D721Med (cell line): ENCODE data around the gene COL11A2.

ENCODE experiments used
- DNase-seq: peaks from one replicate; pipeline ENCODE4 v3.0.0; 2011; ENCODE audit warnings: low spot score; ENCODE audit not compliant: insufficient read length
- FAIRE-seq: peaks from 2 replicates; lab custom pipeline; 2011; peaks lifted over from hg19 to GRCh38; lab: Jason Lieb, UNC
- TF ChIP-seq, protein P1 (sequence below): IDR thresholded peaks from 2 replicates; pipeline ENCODE4 v1.5.1; 2012; ENCODE audit warnings: mild to moderate bottlenecking, control low read depth; ENCODE audit not compliant: insufficient read depth; ENCODE audit errors: missing control alignments

The COL11A2 gene

DNA sequence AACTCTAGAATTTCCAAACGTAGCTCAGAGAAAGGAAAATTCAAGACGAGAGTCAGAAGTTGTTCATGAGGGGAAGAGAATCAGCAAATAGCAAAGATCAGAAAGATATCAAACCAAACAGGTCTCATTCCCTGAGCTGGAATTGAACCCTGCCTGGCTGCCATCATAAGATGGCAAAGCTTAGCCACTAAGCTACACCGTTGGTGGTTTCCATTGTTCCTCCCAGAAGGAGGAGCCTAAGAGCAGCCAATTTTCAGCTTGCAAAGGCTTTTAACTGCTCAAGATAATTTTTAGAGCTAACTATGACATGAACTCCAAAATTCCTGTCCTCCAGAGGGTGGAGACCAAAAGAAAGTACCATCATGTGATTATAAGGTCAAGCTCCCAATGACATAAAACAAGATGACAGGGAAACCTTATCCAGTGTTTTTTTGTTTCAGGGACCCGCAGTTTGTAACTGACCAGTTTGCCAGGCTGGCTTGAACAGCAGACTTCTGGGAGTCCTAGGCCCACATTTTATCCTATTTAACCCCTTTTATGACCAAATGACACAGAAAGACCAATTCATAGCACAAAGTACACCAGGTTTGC is 55.9 kb downstream of the COL11A2 start:
- TF ChIP-seq, protein P1, sequence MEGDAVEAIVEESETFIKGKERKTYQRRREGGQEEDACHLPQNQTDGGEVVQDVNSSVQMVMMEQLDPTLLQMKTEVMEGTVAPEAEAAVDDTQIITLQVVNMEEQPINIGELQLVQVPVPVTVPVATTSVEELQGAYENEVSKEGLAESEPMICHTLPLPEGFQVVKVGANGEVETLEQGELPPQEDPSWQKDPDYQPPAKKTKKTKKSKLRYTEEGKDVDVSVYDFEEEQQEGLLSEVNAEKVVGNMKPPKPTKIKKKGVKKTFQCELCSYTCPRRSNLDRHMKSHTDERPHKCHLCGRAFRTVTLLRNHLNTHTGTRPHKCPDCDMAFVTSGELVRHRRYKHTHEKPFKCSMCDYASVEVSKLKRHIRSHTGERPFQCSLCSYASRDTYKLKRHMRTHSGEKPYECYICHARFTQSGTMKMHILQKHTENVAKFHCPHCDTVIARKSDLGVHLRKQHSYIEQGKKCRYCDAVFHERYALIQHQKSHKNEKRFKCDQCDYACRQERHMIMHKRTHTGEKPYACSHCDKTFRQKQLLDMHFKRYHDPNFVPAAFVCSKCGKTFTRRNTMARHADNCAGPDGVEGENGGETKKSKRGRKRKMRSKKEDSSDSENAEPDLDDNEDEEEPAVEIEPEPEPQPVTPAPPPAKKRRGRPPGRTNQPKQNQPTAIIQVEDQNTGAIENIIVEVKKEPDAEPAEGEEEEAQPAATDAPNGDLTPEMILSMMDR, result no peak
- FAIRE-seq, result no peak

DNA sequence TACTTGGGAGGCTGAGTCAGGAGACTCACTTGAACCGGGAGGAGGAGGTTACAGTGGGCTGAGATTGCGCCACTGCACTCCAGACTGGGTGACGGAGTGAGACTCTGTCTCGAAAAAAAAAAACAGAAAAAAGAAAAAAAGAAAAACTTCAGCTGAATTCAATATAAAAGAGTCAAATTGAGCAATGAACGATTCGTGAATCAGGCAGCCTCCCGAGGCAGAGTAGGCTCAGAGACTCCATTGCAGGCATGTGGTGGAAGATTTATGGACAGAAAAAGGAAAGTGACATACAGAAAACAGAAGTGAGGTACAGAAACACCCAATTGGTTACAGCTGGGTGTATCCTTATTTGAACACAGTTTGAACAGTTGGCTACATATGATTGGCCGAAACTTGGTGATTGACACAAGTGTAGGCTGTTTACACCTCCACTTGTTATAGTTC is 60.2 kb downstream of the COL11A2 start:
- TF ChIP-seq, protein P1, result no peak
- DNase-seq (no peak), FAIRE-seq (no peak)

More for the DNA sequence above, 55.9 kb downstream of the COL11A2 start:
- DNase-seq, result no peak

DNA sequence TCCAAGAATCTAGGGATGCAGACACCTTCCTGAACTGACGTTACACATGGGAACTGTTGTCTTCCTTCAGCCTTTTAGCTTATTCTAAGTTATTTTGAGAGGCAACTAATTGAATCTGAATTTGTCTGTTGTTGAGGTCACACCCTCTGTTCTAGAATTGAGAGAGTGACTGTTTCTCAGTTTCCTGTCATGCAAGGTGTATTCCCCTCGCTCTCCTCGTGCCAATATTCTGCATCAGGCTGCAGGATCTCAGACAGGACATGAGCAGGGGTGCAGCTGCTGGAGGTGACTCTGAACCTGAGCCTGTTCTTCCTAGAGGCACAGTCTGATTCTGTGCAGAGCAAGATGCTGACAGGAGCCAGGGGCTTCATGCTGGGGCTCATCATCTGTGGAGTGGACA is 63.9 kb downstream of the COL11A2 start:
- FAIRE-seq, result no peak
- no peak for DNase-seq
- TF ChIP-seq, protein P1, result no peak

DNA sequence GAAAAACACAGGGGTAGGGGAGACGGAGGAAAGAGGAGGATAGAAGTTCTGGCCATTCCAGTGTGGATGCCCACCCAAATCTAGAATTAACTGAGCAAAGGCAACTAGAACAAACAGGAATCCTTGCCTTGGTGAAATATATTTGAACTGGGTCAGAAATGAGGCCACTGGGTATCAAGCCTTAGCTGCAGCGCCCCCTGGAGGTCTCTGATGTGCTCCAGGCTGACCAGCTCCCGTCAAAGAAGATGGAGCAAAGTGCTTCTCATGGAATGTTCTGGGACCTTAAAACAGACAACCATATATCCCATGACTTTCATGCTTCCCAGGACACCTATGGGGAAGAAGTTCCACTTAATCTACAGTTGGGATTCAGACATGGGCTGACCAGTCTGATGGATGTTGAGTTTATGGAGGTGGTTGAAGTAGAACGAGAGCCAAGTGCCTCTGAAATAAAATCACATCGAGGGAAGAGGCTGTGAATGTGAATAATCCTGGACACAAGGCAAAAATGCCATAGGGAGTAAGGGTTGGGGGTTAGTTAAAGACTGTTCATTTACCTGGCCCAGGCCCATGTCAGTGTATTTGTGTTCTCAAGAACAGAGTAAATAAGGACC is 66.1 kb downstream of the COL11A2 start:
- DNase-seq (peak; percentile 26), FAIRE-seq (no peak)
- TF ChIP-seq, protein P1, result peak; percentile 53

DNA sequence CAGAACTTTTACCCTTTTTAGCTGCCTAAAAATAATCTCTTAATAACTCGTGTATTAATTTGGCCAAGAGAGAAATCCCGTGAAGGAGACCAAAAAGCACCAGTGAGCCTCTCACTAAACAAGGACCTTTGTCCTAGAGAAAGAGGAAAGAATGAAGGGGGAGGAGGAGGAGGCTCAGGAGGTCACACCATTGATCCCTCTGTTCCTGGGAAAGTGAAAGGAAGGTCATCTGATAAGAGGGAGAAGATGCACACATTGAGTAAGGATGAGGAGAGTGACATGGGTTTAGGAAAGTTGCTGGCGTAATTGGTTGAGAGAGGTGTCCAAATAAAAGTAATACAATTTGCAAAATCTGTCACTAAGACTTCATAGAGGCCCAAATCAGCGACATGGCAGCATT is 67.3 kb downstream of the COL11A2 start:
- FAIRE-seq, result no peak
- DNase-seq, result no peak
- TF ChIP-seq, protein P1, result no peak

DNA sequence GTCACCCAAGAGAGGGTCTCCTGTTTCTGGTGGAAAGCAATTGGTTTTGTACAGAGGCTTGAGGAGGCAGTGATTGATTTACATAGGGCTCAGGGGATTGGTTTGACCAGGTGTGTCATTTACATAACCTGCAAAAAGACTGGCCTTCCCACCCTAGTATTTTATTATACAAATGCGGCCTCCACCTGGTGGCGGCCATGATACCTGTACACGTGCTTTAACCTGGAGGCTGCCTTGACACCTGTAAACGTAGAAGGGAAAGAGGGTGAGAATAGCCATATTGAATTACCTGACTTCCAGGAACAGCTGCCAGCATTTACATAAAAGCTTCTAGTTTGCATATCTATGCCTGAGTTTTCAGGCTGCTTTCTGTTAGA is 67.8 kb downstream of the COL11A2 start:
- DNase-seq (no peak), FAIRE-seq (no peak)
- TF ChIP-seq, protein P1, result no peak
